GM12801 (cell line): Measurements from ENCODE around the gene CCNE1.

Experiments
- TF ChIP-seq, protein P1 (sequence below): IDR thresholded peaks from one replicate; pipeline ENCODE4 v1.5.1; 2011; ENCODE audit warnings: control low read depth; ENCODE audit not compliant: insufficient read length; ENCODE audit errors: extremely low read depth

CCNE1 gene

DNA sequence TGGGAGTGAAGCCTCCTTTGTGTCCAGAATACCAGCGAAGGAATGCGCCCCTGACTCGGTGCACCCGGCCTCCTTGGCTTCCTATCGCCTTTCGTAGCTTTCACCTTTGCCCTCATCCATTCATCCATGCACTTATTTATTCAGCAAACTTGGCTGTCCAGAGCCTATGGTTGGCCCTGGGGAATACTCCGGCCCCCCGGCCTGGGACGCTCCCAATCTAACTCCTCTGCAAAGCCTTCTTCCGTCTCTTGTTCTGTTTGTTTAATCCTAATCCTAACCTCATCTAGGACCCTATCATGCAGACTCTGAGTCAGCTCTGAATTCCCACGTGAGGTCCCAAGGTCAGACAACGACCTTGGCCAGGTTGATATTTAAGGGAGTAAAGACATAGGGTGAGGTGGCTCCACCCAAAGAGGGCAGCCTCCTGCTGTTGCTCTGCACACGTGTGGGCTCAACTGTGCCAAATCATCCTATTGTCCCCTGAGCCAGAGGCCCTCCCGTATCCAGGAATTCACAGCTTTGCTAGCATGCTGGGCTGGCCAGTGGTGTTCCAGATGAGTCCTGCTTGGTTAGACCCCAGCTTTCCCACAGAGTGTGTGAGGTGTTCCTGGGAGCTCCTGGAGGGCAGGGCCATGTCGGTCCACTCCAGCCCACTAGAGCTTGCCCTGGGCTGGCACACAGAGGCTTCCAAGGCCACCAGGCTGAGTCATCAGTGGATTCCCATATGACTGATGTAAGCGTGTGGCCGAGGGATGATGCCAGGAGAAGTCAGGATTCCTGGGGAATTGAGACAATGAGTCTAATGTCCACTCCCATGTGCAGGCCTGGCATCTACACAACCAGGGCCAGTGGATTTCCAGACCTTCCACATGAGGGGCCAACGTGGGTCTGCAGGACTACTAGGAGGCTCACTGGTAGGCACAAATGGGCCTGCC lies 6.5 kb upstream of the CCNE1 start:
- TF ChIP-seq, protein P1, sequence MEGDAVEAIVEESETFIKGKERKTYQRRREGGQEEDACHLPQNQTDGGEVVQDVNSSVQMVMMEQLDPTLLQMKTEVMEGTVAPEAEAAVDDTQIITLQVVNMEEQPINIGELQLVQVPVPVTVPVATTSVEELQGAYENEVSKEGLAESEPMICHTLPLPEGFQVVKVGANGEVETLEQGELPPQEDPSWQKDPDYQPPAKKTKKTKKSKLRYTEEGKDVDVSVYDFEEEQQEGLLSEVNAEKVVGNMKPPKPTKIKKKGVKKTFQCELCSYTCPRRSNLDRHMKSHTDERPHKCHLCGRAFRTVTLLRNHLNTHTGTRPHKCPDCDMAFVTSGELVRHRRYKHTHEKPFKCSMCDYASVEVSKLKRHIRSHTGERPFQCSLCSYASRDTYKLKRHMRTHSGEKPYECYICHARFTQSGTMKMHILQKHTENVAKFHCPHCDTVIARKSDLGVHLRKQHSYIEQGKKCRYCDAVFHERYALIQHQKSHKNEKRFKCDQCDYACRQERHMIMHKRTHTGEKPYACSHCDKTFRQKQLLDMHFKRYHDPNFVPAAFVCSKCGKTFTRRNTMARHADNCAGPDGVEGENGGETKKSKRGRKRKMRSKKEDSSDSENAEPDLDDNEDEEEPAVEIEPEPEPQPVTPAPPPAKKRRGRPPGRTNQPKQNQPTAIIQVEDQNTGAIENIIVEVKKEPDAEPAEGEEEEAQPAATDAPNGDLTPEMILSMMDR: no peak

- TF ChIP-seq, protein P1: no peak
These were observed 5.5 kb upstream of the CCNE1 start for GRCh38 chr19:29806098-29806866.

GRCh38 chr19:29807178-29807577 lies 4.6 kb upstream of the CCNE1 start:
- TF ChIP-seq, protein P1: no peak

- TF ChIP-seq, protein P1: no peak
These were observed 3.9 kb upstream of the CCNE1 start for GRCh38 chr19:29807870-29808405.

- TF ChIP-seq, protein P1: no peak
These were observed 1.8 kb upstream of the CCNE1 start for GRCh38 chr19:29809795-29810503.

- TF ChIP-seq, protein P1: no peak
These were observed 1.3 kb upstream of the CCNE1 start for GRCh38 chr19:29810504-29810871.
